Fibroblast of the aortic adventitia (primary cell): ENCODE data around the gene FGF13. TPM values are rescaled to one million over a fixed set of nuclear protein-coding genes. Genes with fewer than 3 reads are reported as not detected.
A peak's percentile ranks its signal among the peaks of the same experiment; 100 is the strongest.

Experiments
- DNase-seq: peaks from one replicate; pipeline ENCODE4 v3.0.0-alpha.2; 2010; ENCODE audit warnings: low read depth
- H3K4me3 ChIP-seq: 2 replicates; pipeline ENCODE4 v1.5.1; 2011; ENCODE audit warnings: low read depth, mild to moderate bottlenecking, control low read depth, low read length, moderate library complexity
- CTCF ChIP-seq: IDR thresholded peaks from 2 replicates; pipeline ENCODE4 v1.5.1; 2011; ENCODE audit warnings: mild to moderate bottlenecking, low read length, control low read depth, inconsistent platforms; ENCODE audit not compliant: insufficient read depth
- total RNA-seq: library from RNA; depleted of rRNA; stranded (reverse); fragments of >200 nt; gene quantifications from 2 replicates; pipeline ENCODE4 v1.2.3, GENCODE V29; 2012; ENCODE audit warnings: low replicate concordance

Gene FGF13
- total RNA-seq, 1 donor = 26.5 TPM

- no peak for TF ChIP-seq CTCF
- no peak for DNase-seq
- H3K4me3 ChIP-seq = no peak overlapping the region
Observed at GRCh38 chrX:138742217-138742616, 30.7 kb upstream of the FGF13 start.

GRCh38 chrX:138740341-138740740 lies 28.8 kb upstream of the FGF13 start:
- H3K4me3 ChIP-seq = no peak overlapping the region
- TF ChIP-seq CTCF = no peak
- DNase-seq = no peak

- TF ChIP-seq CTCF = no peak
- no peak overlapping the region for H3K4me3 ChIP-seq
- no peak for DNase-seq
Observed at GRCh38 chrX:138723301-138723700, 11.8 kb upstream of the FGF13 start.

DNA sequence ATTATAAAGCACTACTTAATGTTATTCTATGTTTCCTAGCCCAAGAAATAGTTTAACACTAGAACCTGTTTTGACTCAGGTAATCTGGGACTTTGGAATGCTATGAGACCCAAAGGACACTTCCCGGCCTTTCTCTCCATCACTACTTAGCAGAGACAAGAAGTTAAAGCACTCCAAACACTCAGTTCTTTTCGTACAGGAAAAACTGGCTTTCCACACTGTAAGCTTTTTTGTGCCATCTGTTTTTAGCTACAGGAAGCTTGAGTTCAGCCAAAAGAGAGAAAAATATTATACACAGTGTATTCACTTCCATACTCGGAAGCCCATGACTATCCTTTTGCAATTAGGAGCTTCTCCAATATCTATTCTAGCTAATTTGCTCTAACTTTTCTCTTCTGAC lies 7.9 kb upstream of the FGF13 start:
- DNase-seq = no peak
- TF ChIP-seq CTCF = no peak

GRCh38 chrX:138718941-138719340 lies 7.4 kb upstream of the FGF13 start:
- peak; percentile 16 for DNase-seq
- TF ChIP-seq CTCF = no peak
- H3K4me3 ChIP-seq = no peak overlapping the region

More for the DNA sequence above, 7.9 kb upstream of the FGF13 start:
- no peak overlapping the region for H3K4me3 ChIP-seq

GRCh38 chrX:138710866-138711341 lies 613 bp downstream of the FGF13 start:
- no peak for DNase-seq
- TF ChIP-seq CTCF = no peak
- H3K4me3 ChIP-seq = peak overlapping the region; percentile 29
